Peyer's patch (tissue), 4 donors: Measurements from ENCODE around the gene GULP1.
"Not testable (repeated sequence)": the region's sequence is repeated elsewhere in the genome, so short reads cannot be mapped to it uniquely, and the experiment has no call there.

Source experiments
- POLR2A ChIP-seq, 2 donors: fragments of 450-650 bp; IDR thresholded peaks; one replicate each; pipeline ENCODE4 v1.5.1; 2017; ENCODE audit warnings: antibody characterized with exemption in 2 of 2, mild to moderate bottlenecking in 2 of 2, moderate library complexity in 2 of 2
- TF ChIP-seq, protein P1 (sequence below), 6 experiments: fragments of 450-650 bp in 4 of 6; fragments of 200-600 bp in 2 of 6; sonication (generic) in 1 of 6; IDR thresholded peaks; one replicate each; pipeline ENCODE4 v1.5.1; 2017 to 2019; ENCODE audit warnings: antibody characterized with exemption in 6 of 6, mild to moderate bottlenecking in 3 of 6, moderate library complexity in 1 of 6

DNA sequence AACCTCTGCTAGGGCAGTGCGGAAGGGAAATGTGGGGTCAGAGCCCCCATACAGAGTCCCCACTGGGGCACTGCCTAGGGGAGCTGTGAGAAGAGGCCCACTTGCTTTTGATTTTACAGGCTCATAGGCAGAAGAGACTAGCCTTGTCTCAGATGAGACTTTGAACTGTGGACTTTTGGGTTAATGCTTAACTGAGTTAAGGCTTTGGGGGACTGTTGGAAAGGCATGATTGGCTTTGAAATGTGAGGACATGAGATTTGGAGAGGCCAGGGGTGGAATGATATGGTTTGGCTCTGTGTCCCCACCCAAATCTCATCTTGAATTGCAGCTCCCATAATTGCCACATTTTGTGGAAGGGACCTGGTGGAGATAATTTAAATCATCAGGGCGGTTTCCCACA lies 267.8 kb downstream of the GULP1 start:
- not testable (repeated sequence) for TF ChIP-seq POLR2A (IDR thresholded peaks at IDR 0.05)
- TF ChIP-seq, protein P1, sequence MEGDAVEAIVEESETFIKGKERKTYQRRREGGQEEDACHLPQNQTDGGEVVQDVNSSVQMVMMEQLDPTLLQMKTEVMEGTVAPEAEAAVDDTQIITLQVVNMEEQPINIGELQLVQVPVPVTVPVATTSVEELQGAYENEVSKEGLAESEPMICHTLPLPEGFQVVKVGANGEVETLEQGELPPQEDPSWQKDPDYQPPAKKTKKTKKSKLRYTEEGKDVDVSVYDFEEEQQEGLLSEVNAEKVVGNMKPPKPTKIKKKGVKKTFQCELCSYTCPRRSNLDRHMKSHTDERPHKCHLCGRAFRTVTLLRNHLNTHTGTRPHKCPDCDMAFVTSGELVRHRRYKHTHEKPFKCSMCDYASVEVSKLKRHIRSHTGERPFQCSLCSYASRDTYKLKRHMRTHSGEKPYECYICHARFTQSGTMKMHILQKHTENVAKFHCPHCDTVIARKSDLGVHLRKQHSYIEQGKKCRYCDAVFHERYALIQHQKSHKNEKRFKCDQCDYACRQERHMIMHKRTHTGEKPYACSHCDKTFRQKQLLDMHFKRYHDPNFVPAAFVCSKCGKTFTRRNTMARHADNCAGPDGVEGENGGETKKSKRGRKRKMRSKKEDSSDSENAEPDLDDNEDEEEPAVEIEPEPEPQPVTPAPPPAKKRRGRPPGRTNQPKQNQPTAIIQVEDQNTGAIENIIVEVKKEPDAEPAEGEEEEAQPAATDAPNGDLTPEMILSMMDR (IDR thresholded peaks at IDR 0.05), result not testable (repeated sequence)
